22Rv1 (cell line): ENCODE results near the gene MAP3K9.

Experiments used
- CTCF ChIP-seq: fragments of 450-650 bp; IDR thresholded peaks from 2 replicates; pipeline ENCODE4 v1.5.1; 2017; ENCODE audit warnings: mild to moderate bottlenecking
- ZFX ChIP-seq: fragments of 450-650 bp; IDR thresholded peaks from 2 replicates; pipeline ENCODE4 v1.6.1; 2017; ENCODE audit warnings: antibody characterized with exemption, borderline replicate concordance

- TF ChIP-seq CTCF: no peak
- TF ChIP-seq ZFX: no peak
Measured at GRCh38 chr14:70788898-70789297, 20.4 kb downstream of the MAP3K9 start.
